HEK293 (cell line): ENCODE results near the gene BCAP31.
A peak's percentile ranks its signal among the peaks of the same experiment; 100 is the strongest.

Experiments
- HOXC10 ChIP-seq: sonication (generic); formaldehyde crosslinking; IDR thresholded peaks from 2 replicates; pipeline ENCODE4 v1.8.1; 2023; ENCODE audit warnings: mild to moderate bottlenecking, missing genetic modification reagents
- MZF1 ChIP-seq: fragments of 450-650 bp; formaldehyde crosslinking; IDR thresholded peaks from 2 replicates; pipeline ENCODE4 v1.5.1; 2017; ENCODE audit warnings: missing biosample characterization, missing genetic modification characterization, borderline replicate concordance
- OSR2 ChIP-seq: fragments of 450-650 bp; formaldehyde crosslinking; IDR thresholded peaks from 2 replicates; pipeline ENCODE4 v1.5.1; 2016; ENCODE audit warnings: missing biosample characterization, missing genetic modification characterization
- SCRT1 ChIP-seq: fragments of 450-650 bp; formaldehyde crosslinking; IDR thresholded peaks from 2 replicates; pipeline ENCODE4 v1.5.1; 2016; ENCODE audit warnings: missing biosample characterization, missing genetic modification characterization, borderline replicate concordance
- SP2 ChIP-seq: fragments of 450-650 bp; formaldehyde crosslinking; IDR thresholded peaks from 2 replicates; pipeline ENCODE4 v1.5.1; 2016; ENCODE audit warnings: missing biosample characterization, missing genetic modification characterization
- ZBTB7A ChIP-seq: fragments of 450-650 bp; formaldehyde crosslinking; IDR thresholded peaks from 2 replicates; pipeline ENCODE4 v1.5.1; 2016; ENCODE audit warnings: low read depth, missing biosample characterization, missing genetic modification characterization
- ZNF19 ChIP-seq: fragments of 450-650 bp; formaldehyde crosslinking; IDR thresholded peaks from 2 replicates; pipeline ENCODE4; 2016; ENCODE audit warnings: missing biosample characterization, missing genetic modification characterization, low read depth
- ZNF292 ChIP-seq: fragments of 450-650 bp; formaldehyde crosslinking; IDR thresholded peaks from 2 replicates; pipeline ENCODE4 v1.5.1; 2016; ENCODE audit warnings: low read depth, missing biosample characterization, missing genetic modification characterization, borderline replicate concordance
- ZNF350 ChIP-seq: fragments of 450-650 bp; formaldehyde crosslinking; IDR thresholded peaks from 2 replicates; pipeline ENCODE4 v1.5.0; 2017; ENCODE audit warnings: missing biosample characterization, mild to moderate bottlenecking, missing genetic modification characterization
- ZNF366 ChIP-seq: fragments of 450-650 bp; formaldehyde crosslinking; conservative IDR thresholded peaks from 2 replicates; pipeline ENCODE4 v1.5.1; 2016; ENCODE audit warnings: missing biosample characterization, missing genetic modification characterization
- ZNF426 ChIP-seq: fragments of 450-650 bp; formaldehyde crosslinking; IDR thresholded peaks from 2 replicates; pipeline ENCODE4 v1.5.1; 2017; ENCODE audit warnings: missing biosample characterization, missing genetic modification characterization, mild to moderate bottlenecking, inconsistent platforms, moderate library complexity
- ZNF600 ChIP-seq: fragments of 450-650 bp; formaldehyde crosslinking; IDR thresholded peaks from 2 replicates; pipeline ENCODE4 v1.5.1; 2016; ENCODE audit warnings: missing biosample characterization, missing genetic modification characterization
- ZNF707 ChIP-seq: fragments of 450-650 bp; formaldehyde crosslinking; IDR thresholded peaks from 2 replicates; pipeline ENCODE4 v1.5.1; 2016; ENCODE audit warnings: missing biosample characterization, missing genetic modification characterization
- ZNF830 ChIP-seq: fragments of 450-650 bp; IDR thresholded peaks from 2 replicates; pipeline ENCODE4 v1.5.0; 2018; ENCODE audit warnings: missing biosample characterization, missing genetic modification characterization, low read depth, mild to moderate bottlenecking, moderate library complexity
- TF ChIP-seq, protein P1 (sequence below): fragments of 450-650 bp; formaldehyde crosslinking; IDR thresholded peaks from 2 replicates; pipeline ENCODE4 v1.5.1; 2016; ENCODE audit warnings: missing biosample characterization, missing genetic modification characterization
- TF ChIP-seq, protein P2 (sequence below): fragments of 450-650 bp; IDR thresholded peaks from 2 replicates; pipeline ENCODE4 v1.5.1; 2018; ENCODE audit warnings: missing biosample characterization, missing genetic modification characterization
- TF ChIP-seq, protein P3 (sequence below): fragments of 450-650 bp; formaldehyde crosslinking; IDR thresholded peaks from 2 replicates; pipeline ENCODE4 v1.5.1; 2017; ENCODE audit warnings: missing biosample characterization, missing genetic modification characterization
- TF ChIP-seq, protein P4 (sequence below): fragments of 450-650 bp; formaldehyde crosslinking; IDR thresholded peaks from 2 replicates; pipeline ENCODE4; 2016; ENCODE audit warnings: missing biosample characterization, missing genetic modification characterization
- TF ChIP-seq, protein P5 (sequence below): fragments of 450-650 bp; formaldehyde crosslinking; IDR thresholded peaks from 2 replicates; pipeline ENCODE4 v1.5.1; 2016; ENCODE audit warnings: missing biosample characterization, missing genetic modification characterization

The BCAP31 gene

DNA sequence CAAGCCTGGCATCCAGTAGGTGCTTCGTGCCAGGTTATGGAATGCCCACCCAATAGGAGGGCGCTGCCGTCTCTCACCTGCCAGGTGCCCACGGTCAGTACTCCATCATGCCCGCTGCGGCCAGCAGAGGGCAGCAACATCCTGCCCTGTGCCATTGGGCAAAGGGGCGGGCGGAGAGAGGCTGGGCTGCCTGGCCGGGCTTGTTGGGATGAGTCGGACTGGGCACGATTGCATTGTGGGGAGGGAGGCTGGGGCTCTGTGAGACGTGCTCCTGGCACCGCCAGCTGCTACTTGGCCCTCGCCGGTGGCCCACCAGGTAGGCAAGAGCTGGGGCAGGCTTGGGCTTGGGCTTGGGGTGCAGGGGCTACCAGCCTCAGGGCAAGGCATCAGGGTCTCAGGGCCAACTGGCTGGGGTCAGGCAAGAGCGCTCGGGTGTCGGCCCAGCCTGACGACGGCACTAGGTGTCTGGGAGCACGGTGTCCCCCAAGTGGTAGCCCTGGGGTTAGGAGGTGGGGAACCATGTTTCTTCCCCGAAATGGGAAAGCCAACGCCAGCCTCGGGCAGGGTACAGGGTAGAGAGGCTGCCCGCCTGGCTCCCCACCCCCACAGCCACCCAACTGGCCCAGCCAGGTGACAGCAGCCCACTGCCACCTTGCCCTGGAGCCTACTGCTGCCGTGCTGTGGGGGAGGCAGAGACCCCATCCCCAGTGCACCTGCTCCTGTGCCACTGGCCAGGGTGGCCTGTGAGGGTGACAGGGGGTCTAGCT, 40.0 kb upstream of the BCAP31 start, which contains the start of gene PLXNB3 (continued):
- TF ChIP-seq, protein P1, sequence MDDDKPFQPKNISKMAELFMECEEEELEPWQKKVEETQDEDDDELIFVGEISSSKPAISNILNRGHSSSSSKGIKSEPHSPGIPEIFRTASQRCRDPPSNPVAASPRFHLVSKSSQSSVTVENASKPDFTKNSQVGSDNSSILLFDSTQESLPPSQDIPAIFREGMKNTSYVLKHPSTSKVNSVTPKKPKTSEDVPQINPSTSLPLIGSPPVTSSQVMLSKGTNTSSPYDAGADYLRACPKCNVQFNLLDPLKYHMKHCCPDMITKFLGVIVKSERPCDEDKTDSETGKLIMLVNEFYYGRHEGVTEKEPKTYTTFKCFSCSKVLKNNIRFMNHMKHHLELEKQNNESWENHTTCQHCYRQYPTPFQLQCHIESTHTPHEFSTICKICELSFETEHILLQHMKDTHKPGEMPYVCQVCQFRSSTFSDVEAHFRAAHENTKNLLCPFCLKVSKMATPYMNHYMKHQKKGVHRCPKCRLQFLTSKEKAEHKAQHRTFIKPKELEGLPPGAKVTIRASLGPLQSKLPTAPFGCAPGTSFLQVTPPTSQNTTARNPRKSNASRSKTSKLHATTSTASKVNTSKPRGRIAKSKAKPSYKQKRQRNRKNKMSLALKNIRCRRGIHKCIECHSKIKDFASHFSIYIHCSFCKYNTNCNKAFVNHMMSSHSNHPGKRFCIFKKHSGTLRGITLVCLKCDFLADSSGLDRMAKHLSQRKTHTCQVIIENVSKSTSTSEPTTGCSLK = no peak
- TF ChIP-seq ZNF350 (tag by site-specific recombination) = no peak
- TF ChIP-seq OSR2 = no peak
- no peak for TF ChIP-seq ZNF707
- TF ChIP-seq ZNF830 (tag by site-specific recombination) = no peak
- TF ChIP-seq SP2 (tag by site-specific recombination) = no peak; the same call in 1 of the 2 replicates
- no peak for TF ChIP-seq ZNF19 (tag by site-specific recombination)
- no peak for TF ChIP-seq ZNF426
- peak; percentile 77 for TF ChIP-seq ZNF600 (tag by site-specific recombination)
- TF ChIP-seq ZNF292 (tag by site-specific recombination) = no peak
- TF ChIP-seq, protein P2, sequence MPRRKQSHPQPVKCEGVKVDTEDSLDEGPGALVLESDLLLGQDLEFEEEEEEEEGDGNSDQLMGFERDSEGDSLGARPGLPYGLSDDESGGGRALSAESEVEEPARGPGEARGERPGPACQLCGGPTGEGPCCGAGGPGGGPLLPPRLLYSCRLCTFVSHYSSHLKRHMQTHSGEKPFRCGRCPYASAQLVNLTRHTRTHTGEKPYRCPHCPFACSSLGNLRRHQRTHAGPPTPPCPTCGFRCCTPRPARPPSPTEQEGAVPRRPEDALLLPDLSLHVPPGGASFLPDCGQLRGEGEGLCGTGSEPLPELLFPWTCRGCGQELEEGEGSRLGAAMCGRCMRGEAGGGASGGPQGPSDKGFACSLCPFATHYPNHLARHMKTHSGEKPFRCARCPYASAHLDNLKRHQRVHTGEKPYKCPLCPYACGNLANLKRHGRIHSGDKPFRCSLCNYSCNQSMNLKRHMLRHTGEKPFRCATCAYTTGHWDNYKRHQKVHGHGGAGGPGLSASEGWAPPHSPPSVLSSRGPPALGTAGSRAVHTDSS (tag by site-specific recombination) = no peak
- no peak for TF ChIP-seq HOXC10
- TF ChIP-seq, protein P3, sequence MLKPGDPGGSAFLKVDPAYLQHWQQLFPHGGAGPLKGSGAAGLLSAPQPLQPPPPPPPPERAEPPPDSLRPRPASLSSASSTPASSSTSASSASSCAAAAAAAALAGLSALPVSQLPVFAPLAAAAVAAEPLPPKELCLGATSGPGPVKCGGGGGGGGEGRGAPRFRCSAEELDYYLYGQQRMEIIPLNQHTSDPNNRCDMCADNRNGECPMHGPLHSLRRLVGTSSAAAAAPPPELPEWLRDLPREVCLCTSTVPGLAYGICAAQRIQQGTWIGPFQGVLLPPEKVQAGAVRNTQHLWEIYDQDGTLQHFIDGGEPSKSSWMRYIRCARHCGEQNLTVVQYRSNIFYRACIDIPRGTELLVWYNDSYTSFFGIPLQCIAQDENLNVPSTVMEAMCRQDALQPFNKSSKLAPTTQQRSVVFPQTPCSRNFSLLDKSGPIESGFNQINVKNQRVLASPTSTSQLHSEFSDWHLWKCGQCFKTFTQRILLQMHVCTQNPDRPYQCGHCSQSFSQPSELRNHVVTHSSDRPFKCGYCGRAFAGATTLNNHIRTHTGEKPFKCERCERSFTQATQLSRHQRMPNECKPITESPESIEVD = no peak
- TF ChIP-seq, protein P4, sequence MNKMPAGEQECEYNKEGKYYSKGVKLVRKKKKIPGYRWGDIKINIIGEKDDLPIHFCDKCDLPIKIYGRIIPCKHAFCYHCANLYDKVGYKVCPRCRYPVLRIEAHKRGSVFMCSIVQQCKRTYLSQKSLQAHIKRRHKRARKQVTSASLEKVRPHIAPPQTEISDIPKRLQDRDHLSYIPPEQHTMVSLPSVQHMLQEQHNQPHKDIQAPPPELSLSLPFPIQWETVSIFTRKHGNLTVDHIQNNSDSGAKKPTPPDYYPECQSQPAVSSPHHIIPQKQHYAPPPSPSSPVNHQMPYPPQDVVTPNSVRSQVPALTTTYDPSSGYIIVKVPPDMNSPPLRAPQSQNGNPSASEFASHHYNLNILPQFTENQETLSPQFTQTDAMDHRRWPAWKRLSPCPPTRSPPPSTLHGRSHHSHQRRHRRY (tag by site-specific recombination) = no peak
- no peak for TF ChIP-seq MZF1 (tag by site-specific recombination)
- no peak for TF ChIP-seq SCRT1
- no peak for TF ChIP-seq ZBTB7A
- TF ChIP-seq, protein P5, sequence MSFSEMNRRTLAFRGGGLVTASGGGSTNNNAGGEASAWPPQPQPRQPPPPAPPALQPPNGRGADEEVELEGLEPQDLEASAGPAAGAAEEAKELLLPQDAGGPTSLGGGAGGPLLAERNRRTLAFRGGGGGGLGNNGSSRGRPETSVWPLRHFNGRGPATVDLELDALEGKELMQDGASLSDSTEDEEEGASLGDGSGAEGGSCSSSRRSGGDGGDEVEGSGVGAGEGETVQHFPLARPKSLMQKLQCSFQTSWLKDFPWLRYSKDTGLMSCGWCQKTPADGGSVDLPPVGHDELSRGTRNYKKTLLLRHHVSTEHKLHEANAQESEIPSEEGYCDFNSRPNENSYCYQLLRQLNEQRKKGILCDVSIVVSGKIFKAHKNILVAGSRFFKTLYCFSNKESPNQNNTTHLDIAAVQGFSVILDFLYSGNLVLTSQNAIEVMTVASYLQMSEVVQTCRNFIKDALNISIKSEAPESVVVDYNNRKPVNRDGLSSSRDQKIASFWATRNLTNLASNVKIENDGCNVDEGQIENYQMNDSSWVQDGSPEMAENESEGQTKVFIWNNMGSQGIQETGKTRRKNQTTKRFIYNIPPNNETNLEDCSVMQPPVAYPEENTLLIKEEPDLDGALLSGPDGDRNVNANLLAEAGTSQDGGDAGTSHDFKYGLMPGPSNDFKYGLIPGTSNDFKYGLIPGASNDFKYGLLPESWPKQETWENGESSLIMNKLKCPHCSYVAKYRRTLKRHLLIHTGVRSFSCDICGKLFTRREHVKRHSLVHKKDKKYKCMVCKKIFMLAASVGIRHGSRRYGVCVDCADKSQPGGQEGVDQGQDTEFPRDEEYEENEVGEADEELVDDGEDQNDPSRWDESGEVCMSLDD = 0 out of 2 replicates have a peak, but pooled peaks have one; percentile 11
- no peak for TF ChIP-seq ZNF366 (tag by site-specific recombination)
- TF ChIP-seq, all 188 proteins: peak for 24
